ENCODE results near the gene PPP2R5C.

The PPP2R5C gene

GRCh38 chr14:101761032-101761880, at the start of gene PPP2R5C (continued):
- peak; percentile 86 for TF ChIP-seq ZFHX2 (tag by site-specific recombination; conservative IDR thresholded peaks at IDR 0.05)
- TF ChIP-seq KLF16 (tag by site-specific recombination; IDR thresholded peaks at IDR 0.05), result peak; percentile 96
- peak; percentile 52 for TF ChIP-seq ZNF423 (tag by site-specific recombination; IDR thresholded peaks at IDR 0.05)
- TF ChIP-seq ZNF513 (tag by site-specific recombination; IDR thresholded peaks at IDR 0.05), result no peak
- TF ChIP-seq ZBTB8A (tag by site-specific recombination; IDR thresholded peaks at IDR 0.05), result peak; percentile 47
- TF ChIP-seq ZEB2 (tag by site-specific recombination; IDR thresholded peaks at IDR 0.05), result peak; percentile 89
- TF ChIP-seq ZNF623 (tag by site-specific recombination; IDR thresholded peaks at IDR 0.05), result no peak
- no peak for TF ChIP-seq MZF1 (tag by site-specific recombination; IDR thresholded peaks at IDR 0.05; ENCODE audit: borderline replicate concordance)
- no peak for TF ChIP-seq ZNF16 (tag by site-specific recombination; IDR thresholded peaks at IDR 0.05; ENCODE audit: low read depth)
- no peak for TF ChIP-seq ZSCAN16 (tag by site-specific recombination; IDR thresholded peaks at IDR 0.05)
- peak; percentile 55; the same call in 1 of the 2 replicates for TF ChIP-seq ZSCAN30 (tag by site-specific recombination; IDR thresholded peaks at IDR 0.05)
- TF ChIP-seq BCL11B (tag by site-specific recombination; IDR thresholded peaks at IDR 0.05; ENCODE audit: low read depth), result peak; percentile 99
- peak; percentile 90 for TF ChIP-seq ZNF2 (tag by site-specific recombination; IDR thresholded peaks at IDR 0.05)
- TF ChIP-seq ZNF707 (tag by site-specific recombination; IDR thresholded peaks at IDR 0.05), result no peak
- TF ChIP-seq ZNF501 (tag by site-specific recombination; IDR thresholded peaks at IDR 0.05), result no peak
- TF ChIP-seq RBAK (tag by site-specific recombination; IDR thresholded peaks at IDR 0.05), result no peak
- no peak for TF ChIP-seq ZNF121 (tag by site-specific recombination; IDR thresholded peaks at IDR 0.05)
- TF ChIP-seq ZNF701 (tag by site-specific recombination; IDR thresholded peaks at IDR 0.05), result no peak
- no peak for TF ChIP-seq ZNF48 (tag by site-specific recombination; IDR thresholded peaks at IDR 0.05)
- TF ChIP-seq ZNF843 (tag by site-specific recombination; IDR thresholded peaks at IDR 0.05), result peak; percentile 73; the same call in 1 of the 2 replicates
- no peak for TF ChIP-seq ZNF664 (tag by site-specific recombination; IDR thresholded peaks at IDR 0.05)
- TF ChIP-seq ZNF391 (tag by site-specific recombination; IDR thresholded peaks at IDR 0.05; ENCODE audit: borderline replicate concordance, low read depth), result peak; percentile 79; the same call in 1 of the 2 replicates
- TF ChIP-seq ZNF132 (tag by site-specific recombination; IDR thresholded peaks at IDR 0.05; ENCODE audit: borderline replicate concordance), result no peak
- no peak for TF ChIP-seq ZNF292 (tag by site-specific recombination; IDR thresholded peaks at IDR 0.05; ENCODE audit: borderline replicate concordance, low read depth)
- no peak for TF ChIP-seq ZNF112 (tag by site-specific recombination; IDR thresholded peaks at IDR 0.05)
- TF ChIP-seq ZNF777 (tag by site-specific recombination; IDR thresholded peaks at IDR 0.05; ENCODE audit: borderline replicate concordance), result peak; percentile 36; the same call in 1 of the 2 replicates
- TF ChIP-seq ZBTB10 (tag by site-specific recombination; IDR thresholded peaks at IDR 0.05), result peak; percentile 53; the same call in 1 of the 2 replicates
- peak; percentile 49; the same call in 1 of the 2 replicates for TF ChIP-seq ZNF24 (tag by site-specific recombination; IDR thresholded peaks at IDR 0.05)
- TF ChIP-seq SP2 (tag by site-specific recombination; IDR thresholded peaks at IDR 0.05), result peak; percentile 58
- TF ChIP-seq ZNF335 (tag by site-specific recombination; conservative IDR thresholded peaks at IDR 0.05), result peak; percentile 96
- peak; percentile 86 for TF ChIP-seq ZBTB17 (tag by site-specific recombination; IDR thresholded peaks at IDR 0.05)
- no peak for TF ChIP-seq IKZF3 (tag by site-specific recombination; IDR thresholded peaks at IDR 0.05)
- TF ChIP-seq ZNF792 (tag by site-specific recombination; IDR thresholded peaks at IDR 0.05), result 0 out of 2 replicates have a peak, but pooled peaks have one; percentile 83
- peak; percentile 95 for TF ChIP-seq ZNF600 (tag by site-specific recombination; IDR thresholded peaks at IDR 0.05)
- no peak for TF ChIP-seq PBX3 (CRISPR knock-in tag; IDR thresholded peaks at IDR 0.05)
- TF ChIP-seq ZFP37 (tag by site-specific recombination; IDR thresholded peaks at IDR 0.05), result no peak
- TF ChIP-seq ZNF561 (tag by site-specific recombination; IDR thresholded peaks at IDR 0.05; ENCODE audit: borderline replicate concordance), result peak; percentile 34; the same call in 1 of the 2 replicates
- TF ChIP-seq SCRT1 (tag by site-specific recombination; IDR thresholded peaks at IDR 0.05; ENCODE audit: borderline replicate concordance), result no peak

Measured in HEK293 (cell line).